Measurements from ENCODE around the gene GC. TPM values are rescaled to one million over a fixed set of nuclear protein-coding genes. Genes with fewer than 3 reads are reported as not detected.

GC gene
- total and polyA plus RNA-seq, 2 of the 4 experiments (the other 2 are of a cell fraction) = not detected

- Histone ChIP-seq H3K18ac (ENCODE audit: low read depth, low read length) (no peak overlapping the region), H3K9me3 (ENCODE audit: control insufficient read depth, insufficient read depth, low read length) (no peaks in the 10 kb centered on the region), H2BK15ac (ENCODE audit: low read depth, low read length) (no peak overlapping the region), H3K23ac (ENCODE audit: low read depth, low read length) (no peak overlapping the region), H2AK9ac (replicated peaks; ENCODE audit: low read depth, low read length, poor library complexity) (no peak overlapping the region), H3K4ac (ENCODE audit: low read depth, low read length) (no peak overlapping the region), H4K20me1 (ENCODE audit: insufficient read depth, low read length) (no peaks in the 10 kb centered on the region), H3K9ac (ENCODE audit: low read depth, low read length) (no peak overlapping the region), H3K27ac (ENCODE audit: insufficient read depth, low read length) (no peak overlapping the region), H2BK5ac (ENCODE audit: low read depth, low read length, poor library complexity, severe bottlenecking) (no peak overlapping the region), H2AK5ac (ENCODE audit: low read depth, low read length) (no peak overlapping the region), H3K4me2 (ENCODE audit: low read depth, low read length) (no peak overlapping the region), H3K4me3 (ENCODE audit: insufficient read depth, low read depth, low read length) (no peak overlapping the region), H4K8ac (ENCODE audit: low read depth in 2 of 2, low read length in 2 of 2) (no peak overlapping the region), H3K56ac (ENCODE audit: extremely low read depth, insufficient read depth, low read length) (no peak overlapping the region), H3K4me1 (ENCODE audit: control insufficient read depth, insufficient read depth, low read length) (no peaks in the 10 kb centered on the region), H2AFZ (replicated peaks; ENCODE audit: low read length, poor library complexity) (no peak overlapping the region), H3K14ac (replicated peaks; ENCODE audit: low read depth, low read length) (no peak overlapping the region), H3K36me3 (ENCODE audit: control insufficient read depth, insufficient read depth, low read length) (no peaks in the 10 kb centered on the region), H4K91ac (ENCODE audit: insufficient read depth, low read depth, low read length) (no peak overlapping the region), H4K5ac (ENCODE audit: low read depth, low read length) (no peak overlapping the region), H3K79me1 (ENCODE audit: low read depth in 1 of 2, low read length in 2 of 2) (no peaks in the 10 kb centered on the region), H3K27me3 (ENCODE audit: control insufficient read depth, insufficient read depth, low read length) (peaks cover 2% of the 10 kb centered on the region; the same call in 1 of the 2 replicates), H2BK20ac (ENCODE audit: low read depth, low read length) (no peak overlapping the region), H2BK120ac (ENCODE audit: low read depth, low read length) (no peak overlapping the region), H3K9me1 (ENCODE audit: insufficient read depth, low read length) (no peaks in the 10 kb centered on the region)
- no peak for DNase-seq
- intact Hi-C loops (cut with micrococcal nuclease) = no loop called here
- no TSS peak for BruUV-seq (replicated peaks)
- no CpG with 5 or more reads among the region's 4 CpGs for WGBS, 2 experiments (ENCODE audit: extremely low coverage in 2 of 2, insufficient read length in 1 of 2)
- dilution Hi-C loops (cut with HindIII; ENCODE audit: low sequenced_read_pairs, unreplicated experiment) = no loop called here
- ATAC-seq (ENCODE audit: low read depth) = no peak
- no peak for TF ChIP-seq ELK1 (IDR thresholded peaks at IDR 0.05; ENCODE audit: borderline replicate concordance, low read depth, low read length)
- TF ChIP-seq CEBPB (IDR thresholded peaks at IDR 0.05; ENCODE audit: low read depth, low read length) = no peak
- no peak for TF ChIP-seq MAZ (IDR thresholded peaks at IDR 0.05; ENCODE audit: borderline replicate concordance, low read depth, low read length)
- no peak for TF ChIP-seq RCOR1 (IDR thresholded peaks at IDR 0.05; ENCODE audit: insufficient replicate concordance, low read length)
- no peak for TF ChIP-seq RAD21 (IDR thresholded peaks at IDR 0.05; ENCODE audit: low read length)
- TF ChIP-seq MAFK (IDR thresholded peaks at IDR 0.05; ENCODE audit: low read depth, low read length) = no peak
- no peak for TF ChIP-seq CTCF (conservative IDR thresholded peaks at IDR 0.05; ENCODE audit: low read depth, low read length)
- TF ChIP-seq SMC3 (IDR thresholded peaks at IDR 0.05; ENCODE audit: low read depth, low read length) = no peak
- no peak for TF ChIP-seq CHD1 (IDR thresholded peaks at IDR 0.05; ENCODE audit: low read depth, low read length)
- TF ChIP-seq POLR2A (IDR thresholded peaks at IDR 0.05; ENCODE audit: low read depth, low read length) = no peak
- no peak for TF ChIP-seq FOS (IDR thresholded peaks at IDR 0.05; ENCODE audit: low read depth, low read length)
- TF ChIP-seq USF2 (IDR thresholded peaks at IDR 0.05; ENCODE audit: low read depth, low read length) = no peak
- TF ChIP-seq NFE2L2 (IDR thresholded peaks at IDR 0.05; ENCODE audit: low read depth, low read length) = no peak
- no peak for TF ChIP-seq BHLHE40 (IDR thresholded peaks at IDR 0.05; ENCODE audit: low read depth, low read length)
- TF ChIP-seq RFX5 (IDR thresholded peaks at IDR 0.05; ENCODE audit: low read depth, low read length) = no peak
- no peak for TF ChIP-seq MXI1 (IDR thresholded peaks at IDR 0.05; ENCODE audit: borderline replicate concordance, low read depth, low read length)
- in situ Hi-C loops (cut with MboI; ENCODE audit: low sequenced_read_pairs) = no loop called here
- CTCF ChIA-PET = no interaction called here
- POLR2A ChIA-PET (ENCODE audit: unreplicated experiment) = no interaction called here
Observed at GRCh38 chr4:71749008-71749594, 34.8 kb downstream of the GC start.

All from IMR-90 (cell line).